H1 (cell line): ENCODE results near the gene OPN3. TPM values are rescaled to one million over a fixed set of nuclear protein-coding genes. Genes with fewer than 3 reads are reported as not detected.

Source experiments
- CHD7 ChIP-seq: fragments of 300-600 bp; sonication (generic); IDR thresholded peaks from 2 replicates; pipeline ENCODE4 v1.7.1; 2012; ENCODE audit warnings: low read length, moderate library complexity, mild to moderate bottlenecking, inconsistent platforms; ENCODE audit not compliant: insufficient replicate concordance
- GABPA ChIP-seq: IDR thresholded peaks from 2 replicates; pipeline ENCODE4 v1.6.1; 2011; ENCODE audit warnings: mild to moderate bottlenecking, low read length, moderate library complexity, borderline replicate concordance; ENCODE audit not compliant: insufficient read depth
- JUND ChIP-seq: IDR thresholded peaks from 2 replicates; pipeline ENCODE4 v1.6.1; 2011; ENCODE audit warnings: mild to moderate bottlenecking, improper control_type of control experiment, low read length
- POU5F1 ChIP-seq: IDR thresholded peaks from 2 replicates; pipeline ENCODE4 v1.6.1; 2011; ENCODE audit warnings: low read depth, mild to moderate bottlenecking, low read length, moderate library complexity
- SAP30 ChIP-seq: fragments of 300-600 bp; sonication (generic); IDR thresholded peaks from 2 replicates; pipeline ENCODE4 v1.7.1; 2012; ENCODE audit warnings: low read length, moderate library complexity, mild to moderate bottlenecking, inconsistent platforms; ENCODE audit not compliant: insufficient read depth, insufficient replicate concordance
- SIX5 ChIP-seq: IDR thresholded peaks from 2 replicates; pipeline ENCODE4 v1.6.1; 2011; ENCODE audit warnings: mild to moderate bottlenecking, low read depth, low read length
- SP2 ChIP-seq: IDR thresholded peaks from 2 replicates; pipeline ENCODE4 v1.6.1; 2012; ENCODE audit warnings: mild to moderate bottlenecking, low read length, inconsistent platforms
- polyA plus RNA-seq, 7 experiments: library from polyadenylated mRNA; depleted of rRNA in 3 of 7; stranded (reverse) in 5 of 7; unstranded in 2 of 7; fragments of >200 nt in 5 of 7; fragments of 200-250 nt in 2 of 7; gene quantifications; 1 replicate in 5 of 7; 2 replicates in 1 of 7; 4 replicates in 1 of 7; pipeline versions ENCODE4 v1.2.1 to v1.2.3, GENCODE V29; 2011 to 2013; ENCODE audit warnings: missing spikeins in 2 of 7, mixed read lengths in 2 of 7
- total RNA-seq: library from RNA; stranded (reverse); fragmentation: NEBNext Ultra II Directional; extraction: Animal tissue kit (Norgen Biotek cat#: 25700); gene quantifications from 2 replicates; pipeline ENCODE4 v1.2.1, GENCODE V29; 2021
- TF ChIP-seq, protein P1 (sequence below): IDR thresholded peaks from 2 replicates; pipeline ENCODE4 v1.6.1; 2011; ENCODE audit warnings: low read depth, mild to moderate bottlenecking, low read length; ENCODE audit not compliant: insufficient read depth
- TF ChIP-seq, protein P2 (sequence below): IDR thresholded peaks from 2 replicates; pipeline ENCODE4 v1.6.1; 2012; ENCODE audit warnings: inconsistent platforms

Gene OPN3
- total and polyA plus RNA-seq, 2 of the 8 experiments (the other 6 are each of a cell fraction or from before 2014, with no cell fraction given) = 8.8 to 19.4 TPM

DNA sequence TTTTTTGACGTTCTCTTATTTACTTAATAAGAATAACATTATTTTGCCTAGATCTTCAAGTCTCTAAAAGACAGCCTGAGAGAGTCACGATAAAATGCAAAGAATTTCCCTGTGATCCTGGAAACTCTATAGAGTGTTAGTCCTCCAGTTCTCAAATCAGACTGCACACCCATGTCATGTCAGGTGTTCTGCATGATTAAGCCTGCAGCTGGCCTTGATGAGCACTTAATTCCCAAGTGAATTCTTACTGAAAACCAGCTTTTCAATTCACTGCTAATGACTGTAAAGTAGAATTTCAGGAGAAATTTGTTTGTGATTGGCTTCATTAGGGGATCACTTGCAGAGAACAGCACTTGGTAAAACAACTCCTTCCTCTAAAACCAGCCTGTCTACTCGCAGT lies 41.9 kb downstream of the OPN3 start (continued):
- TF ChIP-seq CHD7 (no peak), GABPA (no peak), POU5F1 (no peak), JUND (no peak), SIX5 (no peak), SP2 (no peak), SAP30 (no peak)
- TF ChIP-seq, protein P1, sequence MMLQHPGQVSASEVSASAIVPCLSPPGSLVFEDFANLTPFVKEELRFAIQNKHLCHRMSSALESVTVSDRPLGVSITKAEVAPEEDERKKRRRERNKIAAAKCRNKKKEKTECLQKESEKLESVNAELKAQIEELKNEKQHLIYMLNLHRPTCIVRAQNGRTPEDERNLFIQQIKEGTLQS = no peak
- TF ChIP-seq, protein P2, sequence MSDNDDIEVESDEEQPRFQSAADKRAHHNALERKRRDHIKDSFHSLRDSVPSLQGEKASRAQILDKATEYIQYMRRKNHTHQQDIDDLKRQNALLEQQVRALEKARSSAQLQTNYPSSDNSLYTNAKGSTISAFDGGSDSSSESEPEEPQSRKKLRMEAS = no peak
